K562 (cell line): Measurements from ENCODE around the gene UBE2L3. TPM values are rescaled to one million over a fixed set of nuclear protein-coding genes. Genes with fewer than 3 reads are reported as not detected.

ENCODE experiments used
- ATAC-seq: fragments of 200-7000 bp; cut with Tn5 transposase; 3 replicates; pipeline ENCODE4 v1.9.1; 2020; ENCODE audit warnings: moderate library complexity
- BruUV-seq: library from RNA; stranded (reverse); fragments of 400-500 nt; replicated peaks from 2 replicates; lab custom pipeline; 2021; lab: Mats Ljungman, UMichigan
- CTCF ChIA-PET: fragments of 300-600 bp; formaldehyde crosslinking; extraction: SDS; loops from one replicate; lab custom pipeline; 2021; ENCODE audit warnings: low intra/inter-chr PET ratio; lab: Yijun Ruan, JAX
- POLR2A ChIA-PET: fragments of 300-600, 350-650 bp; sonication (Branson Sonifier 250); formaldehyde crosslinking; extraction: SDS; loops from one replicate; lab custom pipeline; 2021; ENCODE audit warnings: antibody characterized with exemption, inconsistent platforms; lab: Yijun Ruan, JAX
- DNase-seq, 4 experiments: peaks; one replicate each; pipeline versions ENCODE4 v3.0.0 to v3.0.0-alpha.2; 2011 to 2018; ENCODE audit warnings: low spot score in 3 of 4, mixed read lengths in 3 of 4; ENCODE audit errors: extremely low read depth in 1 of 4
- FAIRE-seq: peaks from 2 replicates; lab custom pipeline; 2011; peaks lifted over from hg19 to GRCh38; lab: Jason Lieb, UNC
- H2AFZ ChIP-seq: 2 replicates; pipeline ENCODE4 v1.6.0; 2011; ENCODE audit warnings: low read depth, low read length, control low read depth, inconsistent platforms
- H3K27ac ChIP-seq: fragments of 200-600 bp; 3 replicates; pipeline ENCODE4 v1.8.0; 2011; ENCODE audit warnings: low read depth, mild to moderate bottlenecking, control low read depth, inconsistent platforms, low read length, moderate library complexity, mixed read lengths; ENCODE audit errors: extremely low read depth
- H3K27me3 ChIP-seq, 2 experiments: fragments of 300-600 bp in 1 of 2; 2 replicates in 1 of 2; 3 replicates in 1 of 2; pipeline versions ENCODE4 v1.6.0 to v1.8.0; 2011; ENCODE audit warnings: inconsistent platforms in 2 of 2, low read length in 2 of 2, mild to moderate bottlenecking in 1 of 2, mixed read lengths in 1 of 2, moderate library complexity in 1 of 2; ENCODE audit not compliant: control insufficient read depth in 2 of 2, insufficient read depth in 2 of 2
- H3K36me3 ChIP-seq: fragments of 300-600 bp; 3 replicates; pipeline ENCODE4 v1.8.0; 2011; ENCODE audit warnings: mild to moderate bottlenecking, low read length, inconsistent platforms; ENCODE audit not compliant: control insufficient read depth, insufficient read depth
- H3K4me1 ChIP-seq, 2 experiments: fragments of 200-600 bp in 1 of 2; replicated peaks in 1 of 2; 2 replicates in 1 of 2; 3 replicates in 1 of 2; pipeline versions ENCODE4 v1.5.1 to v1.8.0; 2011; ENCODE audit warnings: inconsistent platforms in 2 of 2, low read length in 2 of 2, mild to moderate bottlenecking in 1 of 2, mixed read lengths in 1 of 2, moderate library complexity in 1 of 2; ENCODE audit not compliant: control insufficient read depth in 2 of 2, insufficient read depth in 2 of 2
- H3K4me2 ChIP-seq: 2 replicates; pipeline ENCODE4 v1.6.1; 2011; ENCODE audit warnings: low read length, control low read depth, inconsistent platforms, mixed read lengths; ENCODE audit not compliant: insufficient read depth
- H3K4me3 ChIP-seq: fragments of 200-600 bp; sonication (generic), shearing (Covaris generic); 2 replicates; pipeline ENCODE4 v1.5.1; 2016; ENCODE audit warnings: control low read depth, inconsistent platforms
- H3K79me2 ChIP-seq: fragments of 200-600 bp; 3 replicates; pipeline ENCODE4 v1.8.0; 2011; ENCODE audit warnings: low read length, inconsistent platforms; ENCODE audit not compliant: control insufficient read depth, insufficient read depth
- H3K9ac ChIP-seq, 2 experiments: 2 replicates each; pipeline versions ENCODE4 v1.6.0 to v1.6.1; 2011; ENCODE audit warnings: low read depth in 2 of 2, low read length in 2 of 2, control low read depth in 1 of 2, inconsistent platforms in 1 of 2, mild to moderate bottlenecking in 1 of 2, mixed read lengths in 1 of 2; ENCODE audit not compliant: insufficient read depth in 1 of 2
- H3K9me1 ChIP-seq: one replicate; pipeline ENCODE4 v1.6.0; 2011; ENCODE audit warnings: inconsistent platforms, mild to moderate bottlenecking, low read length, moderate library complexity; ENCODE audit not compliant: control insufficient read depth, insufficient read depth
- H3K9me3 ChIP-seq: replicated peaks from 2 replicates; pipeline ENCODE4 v1.5.1; 2011; ENCODE audit warnings: low read depth, low read length, inconsistent platforms; ENCODE audit not compliant: control insufficient read depth, insufficient read depth
- H4K20me1 ChIP-seq: replicated peaks from 2 replicates; pipeline ENCODE4 v1.6.1; 2011; ENCODE audit warnings: low read length, inconsistent platforms, mixed read lengths; ENCODE audit not compliant: control insufficient read depth, insufficient read depth
- CBFA2T2 ChIP-seq: fragments of 450-650 bp; conservative IDR thresholded peaks from 2 replicates; pipeline ENCODE4 v1.6.1; 2017; ENCODE audit warnings: mild to moderate bottlenecking
- CGGBP1 ChIP-seq: fragments of 250-450 bp; sonication (Bioruptor Pico); IDR thresholded peaks from 2 replicates; pipeline ENCODE4 v1.9.0; 2021; ENCODE audit warnings: mild to moderate bottlenecking
- CHD2 ChIP-seq: IDR thresholded peaks from 2 replicates; pipeline ENCODE4 v1.6.1; 2011; ENCODE audit warnings: low read depth, low read length
- DLX4 ChIP-seq: fragments of 250-450 bp; sonication (Bioruptor Pico); IDR thresholded peaks from 2 replicates; pipeline ENCODE4 v1.6.1; 2021; ENCODE audit warnings: mild to moderate bottlenecking
- E2F3 ChIP-seq: fragments of 250-450 bp; sonication (Bioruptor Pico); IDR thresholded peaks from 2 replicates; pipeline ENCODE4 v1.4.0; 2020; ENCODE audit warnings: mild to moderate bottlenecking
- EP300 ChIP-seq: IDR thresholded peaks from 2 replicates; pipeline ENCODE4 v1.6.1; 2012; ENCODE audit warnings: low read length, improper control_type of control experiment
- ESRRA ChIP-seq: fragments of 450-650 bp; IDR thresholded peaks from 2 replicates; pipeline ENCODE4 v1.6.1; 2014; ENCODE audit warnings: low read depth, mild to moderate bottlenecking, moderate library complexity, borderline replicate concordance
- FOXA3 ChIP-seq, 2 experiments: fragments of 450-650 bp in 1 of 2; sonication (generic) in 1 of 2; formaldehyde crosslinking; IDR thresholded peaks in 1 of 2; conservative IDR thresholded peaks in 1 of 2; 2 replicates each; pipeline versions ENCODE4 v1.4.0 to v1.8.0; 2020 to 2022; ENCODE audit warnings: mild to moderate bottlenecking in 2 of 2, missing genetic modification reagents in 1 of 2
- GATA2 ChIP-seq: sonication (generic); formaldehyde crosslinking; IDR thresholded peaks from 2 replicates; pipeline ENCODE4 v1.4.0; 2020; ENCODE audit warnings: mild to moderate bottlenecking, missing genetic modification reagents
- HCFC1 ChIP-seq: IDR thresholded peaks from 2 replicates; pipeline ENCODE4 v1.6.1; 2012; ENCODE audit warnings: low read depth, low read length, improper control_type of control experiment
- ID3 ChIP-seq, 2 experiments: fragments of 250-450 bp in 1 of 2; fragments of 450-650 bp in 1 of 2; sonication (Bioruptor Pico) in 1 of 2; IDR thresholded peaks; 2 replicates each; pipeline versions ENCODE4 v1.6.1 to v1.8.0; 2016 to 2021; ENCODE audit warnings: mild to moderate bottlenecking in 2 of 2, moderate library complexity in 2 of 2, missing compliant biosample characterization in 1 of 2, missing genetic modification characterization in 1 of 2
- IRF2 ChIP-seq: sonication (generic); formaldehyde crosslinking; IDR thresholded peaks from 2 replicates; pipeline ENCODE4 v1.8.1; 2022; ENCODE audit warnings: mild to moderate bottlenecking, missing genetic modification reagents
- MAFG ChIP-seq: fragments of 450-650 bp; conservative IDR thresholded peaks from 2 replicates; pipeline ENCODE4 v1.6.1; 2016; ENCODE audit warnings: missing genetic modification characterization, missing compliant biosample characterization
- POLR2AphosphoS2 ChIP-seq: IDR thresholded peaks from 2 replicates; pipeline ENCODE4 v1.6.1; 2012; ENCODE audit warnings: low read length, improper control_type of control experiment
- PREB ChIP-seq: sonication (generic); formaldehyde crosslinking; IDR thresholded peaks from 2 replicates; pipeline ENCODE4 v1.8.1; 2023; ENCODE audit warnings: mild to moderate bottlenecking, missing genetic modification reagents
- RHOXF2B ChIP-seq: fragments of 250-450 bp; sonication (Bioruptor Pico); conservative IDR thresholded peaks from 2 replicates; pipeline ENCODE4 v1.5.1; 2021
- ZBTB17 ChIP-seq: fragments of 450-650 bp; formaldehyde crosslinking; IDR thresholded peaks from 2 replicates; pipeline ENCODE4 v1.4.0; 2020; ENCODE audit warnings: mild to moderate bottlenecking
- ZFPM2 ChIP-seq: fragments of 250-450 bp; sonication (Bioruptor Pico); IDR thresholded peaks from 2 replicates; pipeline ENCODE4 v1.5.1; 2022; ENCODE audit warnings: mild to moderate bottlenecking
- ZNF77 ChIP-seq: fragments of 250-450 bp; sonication (Bioruptor Pico); IDR thresholded peaks from 2 replicates; pipeline ENCODE4 v1.5.0; 2020
- WGBS: fragments of 100-300 bp; shearing (Covaris generic); methylation state at CpG from one replicate; pipeline ENCODE4 v1.1.6; 2016; ENCODE audit warnings: low coverage, mixed read lengths; ENCODE audit not compliant: insufficient coverage; ENCODE audit errors: missing lambda C conversion rate; 5-methylcytosine and 5-hydroxymethylcytosine counted together
- in situ Hi-C: fragments of 300-500 bp; cut with MboI; formaldehyde crosslinking; loops from 4 replicates; pipeline ENCODE4 v1.15.0; 2018; ENCODE audit warnings: inconsistent platforms, mixed read lengths
- intact Hi-C: fragments of 100-400 bp; cut with micrococcal nuclease; formaldehyde crosslinking; loops from 2 replicates; pipeline ENCODE4 v1.14.2; 2022
- polyA plus RNA-seq, 8 experiments: library from polyadenylated mRNA; depleted of rRNA in 4 of 8; stranded (reverse) in 5 of 8; unstranded in 3 of 8; fragments of >200 nt; fragmentation: Nextera tagmentation in 2 of 8; fragmentation: Illumina TruSeq in 1 of 8; extraction: Ambion mirVana in 2 of 8; extraction: Trizol in 1 of 8; gene quantifications; 2 replicates each; pipeline versions ENCODE4 v1.2.1 to v1.2.3, GENCODE V29; 2011 to 2014; ENCODE audit warnings: inconsistent platforms in 1 of 8, missing spikeins in 1 of 8
- total RNA-seq, 7 experiments: library from RNA; depleted of rRNA in 6 of 7; stranded (reverse); fragments of >200 nt in 6 of 7; fragmentation: Illumina TruSeq in 2 of 7; extraction: Trizol in 2 of 7; gene quantifications; 2 replicates each; pipeline versions ENCODE4 v1.2.1 to v1.2.3, GENCODE V29; 2011 to 2021; ENCODE audit warnings: low replicate concordance in 1 of 7

The UBE2L3 gene
- total and polyA plus RNA-seq, 9 of the 15 experiments (the other 6 are each of a cell fraction or from before 2014, with no cell fraction given) = 215 to 625 (median 285) TPM

GRCh38 chr22:21626073-21626734 lies 58.7 kb downstream of the UBE2L3 start:
- in situ Hi-C loops (loop anchor here (25.0 kb wide), 1 partner anchor 489 kb away; no protein-coding TSS in a partner anchor), intact Hi-C loops (no loop called here)
- WGBS = 59% methylated on average over 4 of the region's 4 CpGs
- no peak for FAIRE-seq
- DNase-seq = peak in 1 of 4 experiments; percentile 66
- peaks cover 54% of the 10 kb centered on the region for H4K20me1 ChIP-seq
- peaks cover 33% of the 10 kb centered on the region for H3K9me1 ChIP-seq
- POLR2A ChIA-PET = interaction anchor here (0.7 to 76.8 kb wide), 11 partner anchors 7 to 326 kb away, joined by 3 to 4622 read pairs (median 3); partner anchors contain the start of genes CCDC116, PPIL2, SDF2L1 and UBE2L3
- H2AFZ ChIP-seq = no peak overlapping the region
- CTCF ChIA-PET = interaction anchor here (1.3 kb wide), 1 partner anchor 15 kb away, joined by 6 read pairs; the partner anchor contains the start of gene SDF2L1
- peaks cover 47 to 71% of the 10 kb centered on the region in 2 experiments for H3K4me1 ChIP-seq
- H3K9ac ChIP-seq = peak overlapping the region; percentile 0 to 95; a peak in 2 of 4 replicates
- peaks cover 78% of the 10 kb centered on the region for H3K36me3 ChIP-seq
- BruUV-seq = no TSS peak
- peak overlapping the region; percentile 5; the same call in 1 of the 3 replicates for H3K27ac ChIP-seq
- peak overlapping the region; percentile 20 for H3K4me2 ChIP-seq
- H3K27me3 ChIP-seq = no peaks in the 10 kb centered on the region
- H3K9me3 ChIP-seq = no peaks in the 10 kb centered on the region
- no peak overlapping the region for H3K4me3 ChIP-seq
- ATAC-seq = no peak
- peaks cover 82% of the 10 kb centered on the region for H3K79me2 ChIP-seq
- TF ChIP-seq CHD2 (peak; percentile 24; the same call in 1 of the 2 replicates), CBFA2T2 (no peak), POLR2AphosphoS2 (no peak; the same call in 1 of the 2 replicates), RHOXF2B (no peak), ZFPM2 (CRISPR knock-in tag) (no peak), PREB (CRISPR knock-in tag) (no peak), DLX4 (no peak), ESRRA (no peak), ID3 (CRISPR knock-in tag; IDR thresholded peaks at IDR 0.05) (no peak), ID3 (tag; IDR thresholded peaks at IDR 0.05) (no peak), EP300 (peak; percentile 40; the same call in 1 of the 2 replicates), HCFC1 (0 out of 2 replicates have a peak, but pooled peaks have one; percentile 10), ZBTB17 (CRISPR knock-in tag) (no peak), IRF2 (no peak), MAFG (tag) (no peak), GATA2 (CRISPR knock-in tag) (no peak), ZNF77 (CRISPR knock-in tag) (no peak), E2F3 (CRISPR knock-in tag) (no peak), FOXA3 (CRISPR knock-in tag; conservative IDR thresholded peaks at IDR 0.05 in 1 of 2, IDR thresholded peaks at IDR 0.05 in 1 of 2) (no peak), CGGBP1 (no peak)
